ENCODE data around the gene AZU1. TPM values are rescaled to one million over a fixed set of nuclear protein-coding genes. Genes with fewer than 3 reads are reported as not detected.

Gene AZU1
- total and polyA plus RNA-seq, 2 of the 8 experiments (the other 6 are each of a cell fraction or from before 2014, with no cell fraction given): 0.80 to 1.3 TPM

- H4K20me1 ChIP-seq (replicated peaks in 1 of 2; ENCODE audit: control insufficient read depth in 1 of 2, insufficient read depth in 2 of 2, low read length in 2 of 2): peaks cover 14 to 39% of the 10 kb centered on the region in 2 experiments
- H3K18ac ChIP-seq (ENCODE audit: extremely low read depth, low read length): no peak overlapping the region
- H3K4me3 ChIP-seq (ENCODE audit: extremely low read depth in 1 of 4, insufficient read depth in 2 of 4, low read depth in 3 of 4, low read length in 4 of 4): no peak overlapping the region
- peaks cover 0 to 17% of the 10 kb centered on the region in 2 experiments; a peak in 3 of 4 replicates for H3K79me2 ChIP-seq (ENCODE audit: control insufficient read depth in 1 of 2, insufficient read depth in 2 of 2, low read length in 2 of 2)
- no peak overlapping the region for H3K27ac ChIP-seq (ENCODE audit: low read depth, low read length)
- no peak overlapping the region for H3K14ac ChIP-seq (ENCODE audit: insufficient read length)
- CTCF ChIA-PET (ENCODE audit: partially characterized antibody): no interaction called here
- H3K23ac ChIP-seq (ENCODE audit: insufficient read length): no peak overlapping the region
- H3K27me3 ChIP-seq (replicated peaks in 1 of 4; ENCODE audit: control insufficient read depth in 3 of 4, extremely low read depth in 1 of 4, insufficient read depth in 3 of 4, low read length in 3 of 4): no peaks in the 10 kb centered on the region
- H2AK5ac ChIP-seq (ENCODE audit: low read depth, low read length): no peak overlapping the region
- H2BK12ac ChIP-seq (ENCODE audit: low read depth, low read length): no peak overlapping the region
- peaks cover 3% of the 10 kb centered on the region for H3K79me1 ChIP-seq (ENCODE audit: low read depth, low read length)
- peaks cover 8% of the 10 kb centered on the region; the same call in 1 of the 2 replicates for H3K23me2 ChIP-seq (ENCODE audit: low read depth, low read length)
- no peak overlapping the region for H3K4ac ChIP-seq (replicated peaks; ENCODE audit: insufficient read length, low read depth, low read length)
- peaks cover 37 to 86% (median 53%) of the 10 kb centered on the region in 4 experiments for H3K36me3 ChIP-seq (ENCODE audit: control insufficient read depth in 2 of 4, insufficient read depth in 4 of 4, low read length in 3 of 4)
- FAIRE-seq (no peak), DNase-seq (ENCODE audit: low read depth in 1 of 2, low spot score in 2 of 2) (no peak)
- no peak overlapping the region for H4K91ac ChIP-seq (replicated peaks; ENCODE audit: insufficient read length, low read length)
- whole genome bisulfite sequencing, 2 experiments (ENCODE audit: extremely low coverage in 1 of 2, insufficient coverage in 1 of 2, insufficient read length in 1 of 2, insufficient replicate concordance in 2 of 2, low coverage in 1 of 2, low lambda C conversion rate in 2 of 2, missing lambda C conversion rate in 1 of 2): 94% methylated on average over 20 of the region's 20 CpGs; no CpG with 5 or more reads in 1 of the 2 experiments
- no peak overlapping the region for H3K56ac ChIP-seq (replicated peaks; ENCODE audit: insufficient read length, low read depth, low read length)
- H2BK15ac ChIP-seq (ENCODE audit: low read length): no peak overlapping the region
- H3K4me1 ChIP-seq (replicated peaks in 1 of 4; ENCODE audit: control insufficient read depth in 3 of 4, insufficient read depth in 4 of 4, low read length in 3 of 4): no peaks in the 10 kb centered on the region; a peak in 1 of 7 replicates
- no peak overlapping the region for H3K4me2 ChIP-seq (ENCODE audit: insufficient read depth in 1 of 2, low read depth in 2 of 2, low read length in 2 of 2)
- no peak overlapping the region for H3K9ac ChIP-seq (replicated peaks in 1 of 4; ENCODE audit: extremely low read depth in 1 of 4, low read depth in 3 of 4, low read length in 3 of 4)
- H4K5ac ChIP-seq (ENCODE audit: insufficient read length, low read depth, low read length): no peak overlapping the region
- H4K8ac ChIP-seq (ENCODE audit: extremely low read depth, insufficient read depth, low read length): no peak overlapping the region
- POLR2A ChIA-PET (ENCODE audit: partially characterized antibody): interaction anchor here (0.6 to 16.9 kb wide), 10 partner anchors 9 to 583 kb away, joined by 3 to 277 read pairs (median 5); partner anchors contain the start of genes AZU1, CNN2, PLPPR3 and PTBP1
- H2BK5ac ChIP-seq (ENCODE audit: low read depth, low read length): no peak overlapping the region
- H2BK20ac ChIP-seq (ENCODE audit: low read length): no peak overlapping the region
- H2AFZ ChIP-seq (ENCODE audit: low read length): no peak overlapping the region
- no peaks in the 10 kb centered on the region for H3K9me3 ChIP-seq (ENCODE audit: insufficient read depth in 2 of 2, low read depth in 1 of 2, low read length in 1 of 2)
- no peak overlapping the region for H2BK120ac ChIP-seq (replicated peaks; ENCODE audit: low read depth, low read length)
These were observed 16.1 kb upstream of the AZU1 start for GRCh38 chr19:811506-812048.
